HL-60/S4 (cell line): Measurements from ENCODE around the gene ZMYND15.

Experiments used
- in situ Hi-C: fragments of 300-500 bp; cut with MboI; formaldehyde crosslinking; loops from 2 replicates; pipeline ENCODE4 v1.14.3; 2022; ENCODE audit warnings: low sequenced_read_pairs

ZMYND15 gene

GRCh38 chr17:4740025-4740351, 355 bp downstream of the ZMYND15 start:
- in situ Hi-C loops: no loop called here

DNA sequence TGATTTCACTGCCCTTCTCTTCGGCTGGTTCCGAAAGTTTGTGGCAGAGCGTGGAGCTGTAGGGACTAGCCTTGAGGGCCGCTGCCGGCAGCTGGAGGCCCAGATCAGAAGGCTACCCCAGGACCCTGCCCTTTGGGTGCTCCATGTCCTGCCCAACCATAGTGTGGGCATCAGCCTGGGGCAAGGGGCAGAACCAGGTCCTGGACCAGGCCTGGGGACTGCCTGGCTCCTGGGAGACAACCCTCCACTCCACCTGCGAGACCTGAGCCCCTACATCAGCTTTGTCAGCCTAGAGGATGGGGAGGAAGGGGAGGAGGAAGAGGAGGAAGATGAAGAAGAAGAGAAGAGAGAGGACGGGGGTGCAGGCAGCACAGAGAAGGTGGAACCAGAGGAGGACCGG, 951 bp downstream of the ZMYND15 start:
- in situ Hi-C loops: no loop called here

- in situ Hi-C loops: no loop called here
Observed at GRCh38 chr17:4741544-4741943, 1.9 kb downstream of the ZMYND15 start.

- in situ Hi-C loops: no loop called here
Observed at GRCh38 chr17:4742133-4742532, 2.5 kb downstream of the ZMYND15 start.

DNA sequence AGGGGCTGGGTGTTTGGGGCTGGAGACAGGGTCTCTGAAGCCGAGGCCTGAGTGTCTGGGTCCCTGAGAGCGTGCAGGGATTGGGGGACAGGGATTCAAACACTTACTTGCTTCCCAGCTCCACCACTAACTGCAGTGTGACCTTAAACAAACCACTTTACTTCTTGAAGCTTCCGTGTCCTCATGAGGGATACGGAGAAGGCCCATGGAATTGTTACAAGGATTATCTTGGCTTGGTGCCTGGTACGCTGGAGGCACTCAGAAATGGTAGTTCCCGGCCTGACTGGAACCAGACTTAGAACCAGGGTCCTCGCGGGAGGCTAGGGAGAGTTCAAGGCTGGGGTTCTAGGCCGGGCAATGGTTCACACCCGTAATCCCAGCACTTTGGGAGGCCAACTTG, 3.0 kb downstream of the ZMYND15 start:
- in situ Hi-C loops: no loop called here

DNA sequence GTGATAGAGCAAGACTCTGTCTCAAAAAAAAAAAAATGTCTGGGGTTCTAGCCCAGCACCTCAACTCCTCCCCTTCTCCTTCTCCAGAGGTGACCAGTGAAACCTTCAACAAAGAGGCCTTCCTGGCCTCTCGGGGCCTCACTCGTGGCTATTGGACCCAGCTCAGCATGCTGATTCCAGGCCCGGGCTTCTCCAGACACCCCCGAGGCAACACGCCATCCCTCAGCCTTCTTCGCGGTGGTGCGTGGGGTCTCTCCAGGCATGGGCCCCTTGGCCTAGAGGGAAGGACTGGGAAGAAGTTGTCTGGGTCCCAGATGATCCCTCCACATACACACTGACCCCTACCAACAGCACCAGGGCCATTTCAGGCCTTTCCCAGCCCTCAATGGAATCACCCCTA, 3.6 kb downstream of the ZMYND15 start:
- in situ Hi-C loops: no loop called here

DNA sequence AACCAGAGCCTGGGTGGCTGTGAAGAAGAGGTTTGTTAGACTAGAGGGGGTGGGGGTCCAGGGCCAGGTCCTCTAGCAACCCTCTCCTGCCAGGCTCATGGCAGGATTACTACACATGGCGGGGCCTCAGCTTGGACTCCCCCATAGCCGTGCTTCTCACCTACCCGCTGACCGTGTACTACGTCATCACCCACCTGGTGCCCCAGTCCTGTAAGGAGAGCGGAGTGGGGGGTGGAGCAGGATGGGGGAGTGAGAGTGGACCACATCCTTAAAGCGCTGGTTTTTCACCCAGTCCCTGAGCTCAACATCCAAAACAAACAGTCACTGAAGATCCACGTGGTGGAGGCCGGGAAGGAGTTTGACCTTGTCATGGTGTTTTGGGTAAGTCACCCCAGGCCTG, 4.3 kb downstream of the ZMYND15 start:
- in situ Hi-C loops: no loop called here

GRCh38 chr17:4744999-4745969, 5.7 kb downstream of the ZMYND15 start:
- in situ Hi-C loops: no loop called here

- in situ Hi-C loops: no loop called here
Observed at GRCh38 chr17:4747847-4748246, 8.2 kb downstream of the ZMYND15 start.

DNA sequence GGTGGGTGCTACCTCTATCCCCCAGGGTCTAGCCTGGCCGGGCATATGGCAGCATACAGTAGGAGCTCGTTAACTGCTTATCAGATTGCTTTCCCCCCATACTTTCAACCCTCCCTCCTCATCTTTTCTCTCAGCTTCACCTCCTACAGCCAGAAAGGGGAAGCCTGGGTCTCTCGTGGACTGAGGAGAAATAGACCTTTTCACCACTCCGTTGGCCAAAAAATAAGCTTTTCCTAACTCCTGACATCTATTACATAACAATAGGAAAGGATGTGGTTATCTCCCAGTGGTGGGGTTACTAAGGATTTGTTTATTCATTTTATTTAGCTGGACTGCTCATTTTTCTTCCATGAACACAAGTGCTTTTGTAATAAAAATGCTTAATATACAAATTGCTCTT, 9.1 kb downstream of the ZMYND15 start:
- in situ Hi-C loops: no loop called here

DNA sequence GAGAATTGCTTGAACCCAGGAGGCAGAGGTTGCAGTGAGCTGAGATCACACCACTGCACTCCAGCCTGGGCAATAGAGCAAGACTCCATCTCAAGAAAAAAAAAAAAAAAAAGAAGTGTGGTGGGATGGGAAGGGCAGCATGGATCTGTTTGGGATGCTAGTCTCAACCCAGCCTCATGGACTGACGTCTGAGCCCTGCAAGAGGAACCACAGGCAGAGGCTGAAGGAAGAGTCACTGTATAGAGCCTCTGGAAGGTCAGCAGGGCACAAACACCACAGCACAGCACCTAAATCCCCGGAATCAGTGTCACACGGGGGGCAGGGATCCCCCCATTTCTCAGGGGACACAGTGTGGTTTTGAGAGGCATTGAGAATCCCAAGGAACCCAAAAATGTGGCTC, 11.0 kb downstream of the ZMYND15 start:
- in situ Hi-C loops: no loop called here

DNA sequence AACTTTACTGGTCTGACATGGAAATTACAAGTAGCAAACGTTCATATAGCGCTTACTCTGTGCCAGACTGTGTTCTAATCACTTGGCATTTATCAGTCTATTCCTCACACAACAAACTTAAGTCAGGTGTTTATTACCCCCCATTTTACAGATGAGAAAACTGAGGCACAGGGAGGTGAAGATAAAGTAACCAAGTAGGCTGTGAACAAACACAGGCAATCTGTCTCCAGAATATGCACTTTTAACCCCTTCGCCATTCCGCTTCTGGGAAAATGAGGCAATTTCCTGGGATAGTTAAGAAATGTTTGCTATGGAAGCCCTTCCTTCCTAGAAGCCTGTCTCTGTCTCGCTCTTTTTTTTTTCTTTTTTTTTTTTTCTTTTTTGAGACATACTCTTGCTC, 12.3 kb downstream of the ZMYND15 start:
- in situ Hi-C loops: no loop called here

GRCh38 chr17:4753392-4753791, 13.8 kb downstream of the ZMYND15 start:
- in situ Hi-C loops: no loop called here

- in situ Hi-C loops: no loop called here
Observed at GRCh38 chr17:4759776-4760236, 20.2 kb downstream of the ZMYND15 start.

- in situ Hi-C loops: no loop called here
Observed at GRCh38 chr17:4764595-4764994, 25.0 kb downstream of the ZMYND15 start.

DNA sequence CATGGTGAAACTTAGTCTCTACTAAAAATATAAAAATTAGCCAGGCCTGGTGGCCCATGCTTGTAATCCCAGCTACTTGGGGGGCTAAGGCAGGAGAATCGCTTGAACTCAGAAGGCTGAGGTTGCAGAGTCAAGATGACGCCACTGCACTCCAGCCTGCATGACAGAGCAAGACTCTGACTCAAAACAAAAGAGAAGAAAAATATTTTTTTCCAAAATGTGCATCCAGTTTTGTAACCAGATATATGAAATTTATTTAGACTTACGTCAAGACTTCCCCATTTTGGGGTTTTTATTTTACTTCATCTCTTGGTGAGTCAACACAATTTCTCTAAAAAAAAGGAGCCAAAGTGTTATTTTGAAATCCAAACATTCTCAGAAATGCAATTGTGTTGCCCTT, 26.6 kb downstream of the ZMYND15 start:
- in situ Hi-C loops: no loop called here

GRCh38 chr17:4766723-4767122, 27.1 kb downstream of the ZMYND15 start:
- in situ Hi-C loops: no loop called here

DNA sequence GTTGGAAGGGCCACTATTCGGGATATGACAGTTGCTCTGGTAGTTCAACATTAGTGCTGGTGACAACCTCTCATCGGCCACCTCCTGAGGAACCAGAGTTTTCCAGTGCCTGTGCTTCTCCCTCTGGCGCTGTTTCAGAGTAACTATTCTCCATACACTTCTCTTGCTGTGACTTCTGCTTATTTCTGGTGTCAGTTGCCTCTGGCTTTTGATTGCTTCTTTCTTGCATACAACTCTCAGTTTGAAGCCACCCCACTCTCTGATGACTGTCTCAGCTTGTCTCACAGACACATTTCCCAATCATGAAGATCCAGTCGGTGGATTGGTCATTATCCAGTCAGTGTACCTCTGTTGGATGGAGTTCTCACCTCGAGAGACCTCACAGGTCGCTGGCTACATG, 28.7 kb downstream of the ZMYND15 start:
- in situ Hi-C loops: no loop called here

DNA sequence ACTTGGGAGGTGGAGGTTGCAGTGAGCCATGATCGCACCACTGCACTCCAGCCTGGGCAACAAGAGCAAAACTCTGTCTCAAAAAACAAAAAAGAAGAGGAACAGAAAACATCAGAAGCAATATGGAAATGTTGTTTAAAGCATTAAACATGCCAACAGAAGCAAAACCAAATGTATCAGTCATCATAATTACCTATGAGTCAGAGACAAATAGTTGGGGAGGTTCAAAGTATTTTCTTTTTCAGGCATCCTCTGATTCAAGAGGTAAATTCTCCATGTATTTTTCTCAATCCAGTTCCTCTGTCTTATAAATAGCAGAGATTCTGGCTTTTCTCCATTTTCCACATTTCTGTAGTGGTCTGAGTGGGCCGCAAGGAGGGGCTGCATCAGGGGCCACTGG, 30.0 kb downstream of the ZMYND15 start:
- in situ Hi-C loops: no loop called here

DNA sequence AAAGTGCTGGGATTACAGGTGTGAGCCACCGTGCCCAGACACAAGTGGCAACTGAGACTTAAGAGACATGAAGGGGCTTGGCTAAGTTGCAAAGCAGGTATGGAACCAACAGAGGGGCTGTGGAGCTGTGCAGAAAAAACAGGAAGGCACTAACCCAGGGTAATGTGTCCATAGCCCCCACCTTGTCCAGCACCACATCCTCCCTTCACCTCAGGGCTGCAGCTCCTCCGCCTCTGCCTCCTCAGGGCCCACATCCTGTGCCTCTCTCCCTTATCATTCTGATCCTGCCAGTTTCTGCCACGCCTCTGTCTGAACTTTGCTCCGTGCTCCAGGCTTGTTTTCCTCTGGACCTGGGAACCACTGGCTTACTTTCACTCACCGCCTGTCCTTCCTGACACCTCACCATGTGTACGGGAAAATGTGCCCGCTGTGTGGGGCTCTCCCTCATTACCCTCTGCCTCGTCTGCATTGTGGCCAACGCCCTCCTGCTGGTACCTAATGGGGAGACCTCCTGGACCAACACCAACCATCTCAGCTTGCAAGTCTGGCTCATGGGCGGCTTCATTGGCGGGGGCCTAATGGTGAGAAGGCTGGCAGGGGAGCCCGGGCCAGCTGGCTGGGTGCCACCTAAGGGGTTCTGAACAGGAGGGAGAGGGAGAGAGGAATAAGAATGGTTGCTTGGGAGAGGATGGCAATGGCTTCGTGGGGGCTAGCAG, 32.0 kb downstream of the ZMYND15 start, which contains the start of gene TM4SF5:
TM4SF5 (plus strand) TSS at position 368 of the 716 bp plus-strand sequence; CDS start at position 405, 37 bp downstream.
- in situ Hi-C loops: no loop called here

GRCh38 chr17:4772235-4772613, 32.6 kb downstream of the ZMYND15 start:
- in situ Hi-C loops: no loop called here
